ENCODE measurements around the gene TREX2.

TREX2 gene

GRCh38 chrX:153445856-153446635 lies at the start of gene TREX2:
TREX2 (minus strand) TSS chrX:153446056; CDS start chrX:153445430, 626 bp downstream.
- DNase-seq = no peak

- no peak for DNase-seq
Measured at GRCh38 chrX:153495362-153495751, 49.5 kb upstream of the TREX2 start.

- no peak for DNase-seq
Measured at GRCh38 chrX:153494541-153495361, 48.9 kb upstream of the TREX2 start, which contains the start of gene BGN. BGN (plus strand) TSS chrX:153494980; CDS start chrX:153504632, 9,652 bp downstream.

GRCh38 chrX:153494061-153494460 lies 48.2 kb upstream of the TREX2 start:
- DNase-seq = no peak

GRCh38 chrX:153493085-153493484 lies 47.2 kb upstream of the TREX2 start:
- DNase-seq = no peak

GRCh38 chrX:153492543-153492942 lies 46.7 kb upstream of the TREX2 start:
- no peak for DNase-seq

- DNase-seq = no peak
Measured at GRCh38 chrX:153491918-153492317, 46.1 kb upstream of the TREX2 start.

GRCh38 chrX:153491351-153491914 lies 45.6 kb upstream of the TREX2 start:
- DNase-seq = no peak

- DNase-seq = no peak
Measured at GRCh38 chrX:153490217-153490930, 44.5 kb upstream of the TREX2 start.

GRCh38 chrX:153488231-153488914 lies 42.5 kb upstream of the TREX2 start:
- DNase-seq = no peak

GRCh38 chrX:153487590-153488071 lies 41.8 kb upstream of the TREX2 start:
- DNase-seq = no peak

GRCh38 chrX:153486171-153486570 lies 40.3 kb upstream of the TREX2 start:
- DNase-seq = no peak

- DNase-seq = no peak
Measured at GRCh38 chrX:153485396-153486080, 39.7 kb upstream of the TREX2 start.

GRCh38 chrX:153482376-153483015 lies 36.6 kb upstream of the TREX2 start:
- DNase-seq = no peak

- no peak for DNase-seq
Measured at GRCh38 chrX:153481043-153481442, 35.2 kb upstream of the TREX2 start.

- DNase-seq = no peak
Measured at GRCh38 chrX:153478746-153479145, 32.9 kb upstream of the TREX2 start.

GRCh38 chrX:153477901-153478300 lies 32.0 kb upstream of the TREX2 start:
- DNase-seq = no peak

GRCh38 chrX:153477364-153477857 lies 31.6 kb upstream of the TREX2 start:
- DNase-seq = no peak

- no peak for DNase-seq
Measured at GRCh38 chrX:153476666-153477363, 31.0 kb upstream of the TREX2 start.

GRCh38 chrX:153475751-153476281 lies 30.0 kb upstream of the TREX2 start:
- DNase-seq = no peak

All from MV-4-11 (cell line).